ENCODE measurements around the gene NEGR1. TPM values are rescaled to one million over a fixed set of nuclear protein-coding genes. Genes with fewer than 3 reads are reported as not detected.

Gene NEGR1
- total and polyA plus RNA-seq, 2 donors (not counting 3 experiments of a cell fraction or from before 2014, with no cell fraction given), result 6.8 to 21.8 TPM

DNA sequence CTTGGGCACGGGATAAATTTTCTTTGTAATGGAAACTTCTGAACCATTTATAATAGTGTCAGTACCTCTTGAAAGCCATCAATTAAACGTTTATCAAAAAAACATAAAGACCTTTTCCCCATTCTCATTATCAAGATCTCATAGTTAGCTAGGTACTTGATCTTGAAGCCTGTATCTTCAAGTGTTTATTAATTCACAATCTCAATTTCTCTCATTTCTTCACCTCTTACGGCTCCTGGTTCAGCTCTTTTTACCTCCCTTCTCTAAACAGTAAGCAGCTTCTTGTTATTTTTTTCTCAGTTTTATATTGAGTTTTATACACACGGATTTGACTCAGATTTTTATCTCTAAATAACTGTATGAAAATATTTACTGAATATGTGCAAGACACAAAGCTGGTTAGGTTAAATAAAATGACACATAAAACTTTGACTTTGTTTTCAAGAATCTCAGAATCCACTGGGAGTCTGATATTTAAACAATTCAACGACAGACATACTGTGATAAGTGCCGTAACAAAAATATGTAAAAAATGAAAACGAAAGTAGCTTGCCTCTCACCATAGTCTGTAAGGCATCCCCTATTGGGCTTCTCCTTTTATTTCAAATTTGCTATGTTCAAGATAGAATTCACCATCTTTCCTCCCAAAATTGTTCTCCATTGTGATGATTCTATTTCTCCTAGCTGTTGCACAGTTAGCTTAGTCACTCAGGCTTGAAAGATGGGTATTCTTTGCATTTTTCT lies 789.9 kb downstream of the NEGR1 start:
- H3K4me2 ChIP-seq (ENCODE audit: insufficient read depth, low read length), result no peak overlapping the region
- TF ChIP-seq, protein P1, sequence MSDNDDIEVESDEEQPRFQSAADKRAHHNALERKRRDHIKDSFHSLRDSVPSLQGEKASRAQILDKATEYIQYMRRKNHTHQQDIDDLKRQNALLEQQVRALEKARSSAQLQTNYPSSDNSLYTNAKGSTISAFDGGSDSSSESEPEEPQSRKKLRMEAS (IDR thresholded peaks at IDR 0.05; ENCODE audit: insufficient read depth, insufficient read length), result no peak
- TF ChIP-seq GATA2 (IDR thresholded peaks at IDR 0.05; ENCODE audit: insufficient read depth, insufficient read length, low read depth, low read length) (no peak), MYC (IDR thresholded peaks at IDR 0.05; ENCODE audit: low read depth, low read length) (no peak), POLR2AphosphoS5 (IDR thresholded peaks at IDR 0.05; ENCODE audit: insufficient read depth, low read depth, low read length) (no peak), JUN (IDR thresholded peaks at IDR 0.05; ENCODE audit: borderline replicate concordance, insufficient read depth, insufficient read length, low read depth) (no peak), EZH2 (IDR thresholded peaks at IDR 0.05; ENCODE audit: borderline replicate concordance, low read depth, low read length, severe bottlenecking) (no peak), POLR2A (IDR thresholded peaks at IDR 0.05; ENCODE audit: low read depth, low read length) (no peak), FOS (IDR thresholded peaks at IDR 0.05; ENCODE audit: borderline replicate concordance, insufficient read depth, low read length) (no peak)
- TF ChIP-seq, protein P2, sequence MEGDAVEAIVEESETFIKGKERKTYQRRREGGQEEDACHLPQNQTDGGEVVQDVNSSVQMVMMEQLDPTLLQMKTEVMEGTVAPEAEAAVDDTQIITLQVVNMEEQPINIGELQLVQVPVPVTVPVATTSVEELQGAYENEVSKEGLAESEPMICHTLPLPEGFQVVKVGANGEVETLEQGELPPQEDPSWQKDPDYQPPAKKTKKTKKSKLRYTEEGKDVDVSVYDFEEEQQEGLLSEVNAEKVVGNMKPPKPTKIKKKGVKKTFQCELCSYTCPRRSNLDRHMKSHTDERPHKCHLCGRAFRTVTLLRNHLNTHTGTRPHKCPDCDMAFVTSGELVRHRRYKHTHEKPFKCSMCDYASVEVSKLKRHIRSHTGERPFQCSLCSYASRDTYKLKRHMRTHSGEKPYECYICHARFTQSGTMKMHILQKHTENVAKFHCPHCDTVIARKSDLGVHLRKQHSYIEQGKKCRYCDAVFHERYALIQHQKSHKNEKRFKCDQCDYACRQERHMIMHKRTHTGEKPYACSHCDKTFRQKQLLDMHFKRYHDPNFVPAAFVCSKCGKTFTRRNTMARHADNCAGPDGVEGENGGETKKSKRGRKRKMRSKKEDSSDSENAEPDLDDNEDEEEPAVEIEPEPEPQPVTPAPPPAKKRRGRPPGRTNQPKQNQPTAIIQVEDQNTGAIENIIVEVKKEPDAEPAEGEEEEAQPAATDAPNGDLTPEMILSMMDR (IDR thresholded peaks at IDR 0.05; ENCODE audit: extremely low read depth in 1 of 2, insufficient read depth in 1 of 2, low read depth in 1 of 2, low read length in 2 of 2), result no peak
- DNase-seq (ENCODE audit: low read depth, low spot score) (no peak), FAIRE-seq (no peak)
- H3K9me1 ChIP-seq (replicated peaks; ENCODE audit: control insufficient read depth, extremely low read depth, insufficient read depth, low read length), result no peaks in the 10 kb centered on the region
- no peaks in the 10 kb centered on the region for H3K27me3 ChIP-seq (ENCODE audit: control insufficient read depth in 2 of 2, insufficient read depth in 2 of 2, low read length in 2 of 2)
- no peak overlapping the region for H3K4me3 ChIP-seq (replicated peaks in 1 of 3; ENCODE audit: insufficient read depth in 1 of 3, low read depth in 1 of 3, low read length in 3 of 3)
- CTCF ChIA-PET, result no interaction called here
- POLR2A ChIA-PET, result no interaction called here
- no peak overlapping the region for H3K27ac ChIP-seq (ENCODE audit: insufficient read depth, low read depth, low read length)
- H3K9me3 ChIP-seq (replicated peaks; ENCODE audit: control insufficient read depth, insufficient read depth, low read length), result no peaks in the 10 kb centered on the region
- no TSS peak for BruUV-seq (replicated peaks)
- no peaks in the 10 kb centered on the region for H3K4me1 ChIP-seq (ENCODE audit: control insufficient read depth, extremely low read depth, insufficient read depth, low read length)
- no peaks in the 10 kb centered on the region for H3K79me2 ChIP-seq (ENCODE audit: control insufficient read depth, insufficient read depth, low read length)
- H2AFZ ChIP-seq (ENCODE audit: low read depth, low read length), result no peak overlapping the region
- intact Hi-C loops (cut with micrococcal nuclease) (no loop called here), dilution Hi-C loops (cut with MboI; ENCODE audit: extremely low pct_ligation_motif_present, low sequenced_read_pairs) (no loop called here)
- H3K9ac ChIP-seq (replicated peaks; ENCODE audit: extremely low read depth, insufficient read depth, low read length), result no peak overlapping the region
- no peaks in the 10 kb centered on the region for H3K36me3 ChIP-seq (ENCODE audit: control insufficient read depth in 2 of 2, extremely low read depth in 1 of 2, insufficient read depth in 2 of 2, low read length in 2 of 2)
- no peaks in the 10 kb centered on the region for H4K20me1 ChIP-seq (replicated peaks; ENCODE audit: control insufficient read depth, extremely low read depth, insufficient read depth, low read length)
